ENCODE data around the gene SLX4IP. TPM values are rescaled to one million over a fixed set of nuclear protein-coding genes. Genes with fewer than 3 reads are reported as not detected.

Gene SLX4IP
- total RNA-seq, 1 experiment from 2014 or later = 11.1 TPM

DNA sequence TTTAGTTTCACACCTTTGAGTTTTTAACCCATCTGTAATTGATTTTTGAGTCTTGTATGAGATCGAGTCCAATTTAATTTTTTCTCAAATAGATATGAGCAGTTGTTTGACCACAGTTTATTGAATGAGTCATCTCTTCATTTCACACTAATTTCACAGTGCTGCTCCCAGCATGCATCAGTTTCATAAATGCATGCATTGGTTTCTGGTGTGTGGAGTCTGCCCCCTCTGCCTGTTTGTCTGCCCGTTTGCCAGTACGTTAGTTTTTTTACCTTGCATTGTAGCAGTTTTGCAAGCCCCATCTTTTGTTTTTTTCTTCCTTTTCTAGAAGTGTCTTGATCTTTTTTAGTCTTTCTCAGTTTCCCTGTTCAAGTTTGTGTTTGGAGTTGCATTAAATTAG lies 11.9 kb downstream of the SLX4IP start (continued):
- TF ChIP-seq, protein P1, sequence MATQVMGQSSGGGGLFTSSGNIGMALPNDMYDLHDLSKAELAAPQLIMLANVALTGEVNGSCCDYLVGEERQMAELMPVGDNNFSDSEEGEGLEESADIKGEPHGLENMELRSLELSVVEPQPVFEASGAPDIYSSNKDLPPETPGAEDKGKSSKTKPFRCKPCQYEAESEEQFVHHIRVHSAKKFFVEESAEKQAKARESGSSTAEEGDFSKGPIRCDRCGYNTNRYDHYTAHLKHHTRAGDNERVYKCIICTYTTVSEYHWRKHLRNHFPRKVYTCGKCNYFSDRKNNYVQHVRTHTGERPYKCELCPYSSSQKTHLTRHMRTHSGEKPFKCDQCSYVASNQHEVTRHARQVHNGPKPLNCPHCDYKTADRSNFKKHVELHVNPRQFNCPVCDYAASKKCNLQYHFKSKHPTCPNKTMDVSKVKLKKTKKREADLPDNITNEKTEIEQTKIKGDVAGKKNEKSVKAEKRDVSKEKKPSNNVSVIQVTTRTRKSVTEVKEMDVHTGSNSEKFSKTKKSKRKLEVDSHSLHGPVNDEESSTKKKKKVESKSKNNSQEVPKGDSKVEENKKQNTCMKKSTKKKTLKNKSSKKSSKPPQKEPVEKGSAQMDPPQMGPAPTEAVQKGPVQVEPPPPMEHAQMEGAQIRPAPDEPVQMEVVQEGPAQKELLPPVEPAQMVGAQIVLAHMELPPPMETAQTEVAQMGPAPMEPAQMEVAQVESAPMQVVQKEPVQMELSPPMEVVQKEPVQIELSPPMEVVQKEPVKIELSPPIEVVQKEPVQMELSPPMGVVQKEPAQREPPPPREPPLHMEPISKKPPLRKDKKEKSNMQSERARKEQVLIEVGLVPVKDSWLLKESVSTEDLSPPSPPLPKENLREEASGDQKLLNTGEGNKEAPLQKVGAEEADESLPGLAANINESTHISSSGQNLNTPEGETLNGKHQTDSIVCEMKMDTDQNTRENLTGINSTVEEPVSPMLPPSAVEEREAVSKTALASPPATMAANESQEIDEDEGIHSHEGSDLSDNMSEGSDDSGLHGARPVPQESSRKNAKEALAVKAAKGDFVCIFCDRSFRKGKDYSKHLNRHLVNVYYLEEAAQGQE (IDR thresholded peaks at IDR 0.05; ENCODE audit: low read depth) = no peak

DNA sequence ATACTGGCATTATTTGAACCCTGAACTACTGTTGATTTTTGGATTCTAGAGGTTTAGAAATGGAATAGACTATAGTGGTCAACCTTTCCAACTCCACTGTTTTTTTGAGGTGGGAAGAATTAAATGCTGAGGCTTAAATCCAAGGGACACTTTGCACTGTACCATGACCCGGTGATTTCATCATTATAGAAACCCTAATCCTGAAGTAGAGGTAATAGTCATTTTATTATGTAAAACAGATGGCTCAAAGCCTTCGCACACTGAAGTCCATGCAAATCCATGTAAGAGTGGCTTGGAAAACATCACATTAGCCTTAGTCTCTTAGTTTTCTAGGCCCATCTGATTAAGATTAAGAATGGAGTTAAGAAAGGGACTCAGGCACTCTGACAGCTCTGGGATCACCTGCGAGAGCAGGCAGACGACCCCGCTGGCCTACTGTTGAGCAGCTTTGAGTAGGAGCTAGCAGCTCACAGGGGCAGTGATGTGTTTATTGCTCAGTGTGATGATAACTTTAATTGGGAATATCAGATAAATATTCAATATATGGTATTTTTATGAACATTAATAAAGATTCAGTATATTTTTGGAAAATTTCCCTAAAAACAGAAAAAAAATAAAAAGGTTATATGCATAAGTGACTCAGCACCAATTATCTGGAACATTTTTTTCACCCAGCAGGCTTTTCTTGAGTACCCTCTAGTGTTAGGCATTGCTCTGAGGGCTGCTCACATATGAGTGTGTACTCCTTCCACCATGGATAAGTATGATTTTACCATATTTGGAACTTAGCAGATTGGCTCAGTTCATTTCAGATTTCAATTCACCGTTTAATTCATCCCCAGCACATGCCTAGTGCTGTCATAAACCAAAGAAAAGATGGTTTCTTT lies 13.4 kb downstream of the SLX4IP start:
- no peak for DNase-seq (ENCODE audit: low read depth, low spot score)
- Histone ChIP-seq H4K20me1 (ENCODE audit: insufficient read depth) (no peaks in the 10 kb centered on the region), H2AFZ (ENCODE audit: low read depth, low read length, poor library complexity, severe bottlenecking) (no peak overlapping the region), H3K4me2 (ENCODE audit: low read length) (peak overlapping the region; percentile 40; the same call in 1 of the 2 replicates), H3K9me3 (ENCODE audit: control insufficient read depth in 1 of 2, insufficient read depth in 1 of 2, low read depth in 1 of 2, low read length in 2 of 2) (no peaks in the 10 kb centered on the region), H3K27ac (ENCODE audit: low read depth, low read length) (peak overlapping the region; percentile 24; the same call in 1 of the 2 replicates), H3K79me2 (ENCODE audit: insufficient read depth, low read length) (peaks cover 39% of the 10 kb centered on the region), H3K27me3 (ENCODE audit: insufficient read depth, low read length) (no peaks in the 10 kb centered on the region), H3K36me3 (ENCODE audit: control insufficient read depth in 1 of 2, insufficient read depth in 2 of 2, low read length in 2 of 2) (no peaks in the 10 kb centered on the region), H3K4me3 (replicated peaks in 1 of 2; ENCODE audit: low read depth in 1 of 2, low read length in 2 of 2) (no peak overlapping the region), H3K9me2 (ENCODE audit: insufficient read depth) (no peaks in the 10 kb centered on the region), H3K4me1 (ENCODE audit: control insufficient read depth in 1 of 2, insufficient read depth in 2 of 2, low read length in 2 of 2) (peaks cover 42 to 60% of the 10 kb centered on the region in 2 experiments), H3K9ac (ENCODE audit: low read length) (no peak overlapping the region)
- no peak for TF ChIP-seq CEBPB (IDR thresholded peaks at IDR 0.05; ENCODE audit: low read depth)
- CTCF ChIA-PET = interaction anchor here (1.1 kb wide), 1 partner anchor 470 kb away, joined by 3 read pairs; no protein-coding TSS in a partner anchor
- POLR2A ChIA-PET = interaction anchor here (1.2 to 1.4 kb wide), 2 partner anchors 13 to 14 kb away, joined by 3 to 5 read pairs; partner anchors contain the start of genes MKKS and SLX4IP
- peak; percentile 52 for ATAC-seq
- intact Hi-C loops (cut with micrococcal nuclease) = no loop called here
- RAD21 ChIA-PET (ENCODE audit: low non-redundant PET in 1 of 2, low total read pairs in 2 of 2, uncharacterized antibody in 2 of 2, unreplicated experiment in 2 of 2) = no interaction called here
- BruUV-seq (replicated peaks) = no TSS peak

Measured in HCT116 (cell line).